HG02938 (cell line): ENCODE data around the gene SEL1L.
"Not testable (repeated sequence)": the region's sequence is repeated elsewhere in the genome, so short reads cannot be mapped to it uniquely, and the experiment has no call there.

Source experiments
- ATAC-seq: cut with Tn5 transposase; IDR thresholded peaks from one replicate; pipeline ENCODE4 v1.9.1; 2021; ENCODE audit warnings: mild to moderate bottlenecking, moderate library complexity; ENCODE audit not compliant: unreplicated experiment

The SEL1L gene

DNA sequence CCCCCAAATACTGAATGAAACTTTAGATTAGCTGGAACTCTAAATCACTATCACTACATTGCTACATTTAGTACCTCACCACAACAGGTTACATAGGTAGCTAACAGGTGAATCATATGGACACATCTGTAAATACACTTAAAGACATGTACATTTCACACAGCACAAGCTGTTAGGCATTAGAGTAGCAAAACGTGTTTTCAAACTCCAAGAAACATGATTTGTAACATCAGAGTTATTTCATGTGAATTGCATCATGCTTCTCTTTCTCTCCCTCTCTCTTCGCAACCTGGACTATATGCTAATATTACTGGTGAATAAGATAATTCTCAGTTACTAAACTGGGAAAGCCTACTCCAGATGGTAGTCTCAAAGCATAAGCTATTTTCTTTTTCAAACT lies 4.3 kb downstream of the SEL1L start:
- no peak for ATAC-seq

DNA sequence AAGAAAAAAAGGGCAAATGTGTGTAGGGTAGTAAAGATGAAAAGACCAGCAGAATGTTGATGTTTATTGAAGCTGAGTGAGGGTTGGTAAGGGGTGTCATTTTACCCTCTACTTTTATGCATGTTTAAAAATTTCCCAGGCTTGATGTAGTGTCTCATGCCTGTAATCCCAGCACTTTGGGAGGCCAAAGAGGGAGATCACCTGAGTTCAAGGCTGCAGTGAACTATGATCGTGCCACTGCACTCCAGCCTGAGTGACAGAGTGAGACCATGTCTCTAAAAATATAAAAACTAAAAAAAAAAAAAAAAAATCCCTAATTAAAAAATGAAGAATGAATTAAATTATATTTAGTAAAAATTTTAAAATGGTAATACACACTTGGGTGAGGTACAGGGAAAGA lies 8.5 kb downstream of the SEL1L start:
- ATAC-seq, result no peak

DNA sequence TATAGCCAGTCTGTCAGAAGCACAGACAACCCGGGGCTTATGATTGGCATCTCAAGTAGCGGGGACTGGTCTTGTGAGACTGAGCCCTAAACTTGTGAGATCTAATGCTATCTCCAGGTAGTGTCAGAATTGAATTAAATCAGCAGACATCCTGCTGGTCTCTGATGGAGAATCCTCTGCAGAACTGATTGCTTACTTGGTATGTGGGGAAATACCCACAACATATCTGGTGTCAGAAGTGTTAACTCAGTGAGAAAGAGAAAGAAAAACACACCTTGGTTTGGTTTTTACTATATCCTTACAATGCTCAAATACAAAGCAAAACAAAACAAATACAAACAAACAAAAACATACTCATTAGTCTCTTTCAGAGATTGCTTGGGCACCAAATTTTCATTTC lies 10.0 kb downstream of the SEL1L start:
- ATAC-seq, result peak; percentile 68

DNA sequence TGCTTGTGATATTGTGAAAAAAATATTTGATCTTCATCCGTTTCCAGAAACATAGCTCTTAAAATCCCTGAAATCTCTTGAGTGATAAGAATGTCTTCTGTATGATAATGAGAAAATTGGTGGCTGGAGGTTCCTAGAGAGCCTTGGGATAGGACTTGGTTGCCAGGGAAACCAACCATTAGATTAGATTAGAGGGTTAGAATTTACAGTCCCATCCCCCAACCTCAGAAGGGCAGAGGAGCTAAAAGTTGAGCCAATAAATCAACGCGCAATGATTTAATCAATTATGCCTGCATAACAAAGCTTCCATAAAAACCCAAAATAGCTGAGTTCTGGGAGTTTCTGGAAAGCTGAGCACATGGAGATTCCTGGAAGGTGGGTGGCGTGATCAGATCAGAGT lies 10.6 kb downstream of the SEL1L start:
- ATAC-seq, result no peak

DNA sequence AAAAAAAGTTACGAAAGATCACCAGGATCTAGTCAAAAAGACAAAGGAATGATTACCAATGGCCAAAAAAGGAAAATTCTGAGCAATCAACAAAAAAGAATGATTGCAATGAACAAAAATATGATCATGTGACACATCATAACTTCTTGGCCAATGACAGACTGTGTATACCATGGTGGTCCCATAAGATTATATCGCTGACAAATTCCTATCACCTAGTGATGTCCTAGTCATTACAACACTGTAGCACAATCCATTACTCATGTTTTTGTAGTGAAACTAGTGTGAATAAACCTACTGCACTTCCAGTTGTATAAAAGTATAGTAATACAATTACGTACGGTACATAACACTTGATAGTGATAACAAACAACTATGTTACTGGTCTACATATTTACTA lies 12.3 kb downstream of the SEL1L start:
- ATAC-seq, result no peak

DNA sequence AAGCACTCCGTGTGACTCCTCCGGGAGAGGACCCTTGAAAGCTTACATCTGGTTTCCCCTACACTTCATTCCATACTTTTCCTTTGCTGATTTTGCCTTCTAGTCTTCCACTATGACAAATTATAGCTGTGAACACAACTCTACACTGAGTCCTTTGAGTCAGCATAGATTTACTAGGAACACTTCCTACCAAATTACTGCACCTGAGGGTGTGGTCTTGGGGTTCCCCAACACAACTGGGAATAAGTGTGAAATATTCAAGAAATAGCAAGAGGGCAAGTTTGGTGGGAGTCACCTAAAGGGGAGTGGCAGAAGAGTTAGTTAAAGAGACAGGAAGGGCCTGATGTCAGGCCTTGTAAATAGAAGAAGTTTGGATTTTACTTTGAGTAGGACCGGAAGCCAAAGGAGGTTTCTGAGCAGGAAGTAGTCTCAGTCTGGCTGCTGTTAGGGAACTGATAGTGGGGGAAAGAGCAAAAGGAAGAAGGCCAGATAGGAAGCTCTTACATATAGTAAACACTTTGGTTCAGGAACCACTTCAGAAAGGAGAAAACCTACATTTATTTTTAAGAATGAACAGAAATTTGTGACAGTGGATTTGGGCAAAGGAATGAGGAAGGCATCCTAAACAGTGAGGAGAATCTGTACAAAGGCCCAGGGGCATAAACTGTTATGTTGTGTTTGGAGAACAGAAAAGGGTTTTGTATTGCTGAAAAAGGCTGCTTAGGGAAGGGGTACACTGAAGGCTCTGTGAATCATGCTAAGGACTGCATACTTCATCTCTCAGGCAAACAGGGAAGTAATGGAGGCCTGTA lies 14.2 kb downstream of the SEL1L start:
- ATAC-seq, result peak; percentile 68

DNA sequence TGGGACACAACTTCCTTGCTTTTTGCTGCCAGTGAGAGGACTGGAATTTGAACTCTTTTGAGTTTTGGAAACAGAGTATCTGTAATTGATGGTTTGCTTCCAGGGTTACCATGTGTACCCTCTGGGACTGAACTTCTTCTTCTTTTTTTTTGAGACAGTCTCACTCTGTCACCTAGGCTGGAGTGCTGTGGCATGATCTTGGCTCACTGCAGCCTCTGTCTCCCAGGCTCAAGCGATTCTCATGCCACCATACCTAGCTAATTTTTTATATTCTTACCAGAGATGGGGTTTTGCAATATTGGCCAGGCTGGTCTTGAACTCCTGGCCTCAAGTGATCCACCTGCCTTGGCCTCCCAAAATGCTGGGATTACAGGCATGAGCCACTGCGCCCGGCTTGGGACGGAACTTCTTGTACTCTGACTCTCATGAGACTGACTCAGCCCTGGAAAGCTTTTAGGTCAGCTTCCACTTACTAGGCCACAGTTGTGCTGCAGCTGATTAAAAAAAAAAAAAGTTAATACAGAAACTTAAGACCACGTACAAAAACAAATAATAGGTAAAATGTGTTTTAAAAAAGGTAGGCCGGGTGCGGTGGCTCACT lies 15.8 kb downstream of the SEL1L start:
- ATAC-seq, result no peak

DNA sequence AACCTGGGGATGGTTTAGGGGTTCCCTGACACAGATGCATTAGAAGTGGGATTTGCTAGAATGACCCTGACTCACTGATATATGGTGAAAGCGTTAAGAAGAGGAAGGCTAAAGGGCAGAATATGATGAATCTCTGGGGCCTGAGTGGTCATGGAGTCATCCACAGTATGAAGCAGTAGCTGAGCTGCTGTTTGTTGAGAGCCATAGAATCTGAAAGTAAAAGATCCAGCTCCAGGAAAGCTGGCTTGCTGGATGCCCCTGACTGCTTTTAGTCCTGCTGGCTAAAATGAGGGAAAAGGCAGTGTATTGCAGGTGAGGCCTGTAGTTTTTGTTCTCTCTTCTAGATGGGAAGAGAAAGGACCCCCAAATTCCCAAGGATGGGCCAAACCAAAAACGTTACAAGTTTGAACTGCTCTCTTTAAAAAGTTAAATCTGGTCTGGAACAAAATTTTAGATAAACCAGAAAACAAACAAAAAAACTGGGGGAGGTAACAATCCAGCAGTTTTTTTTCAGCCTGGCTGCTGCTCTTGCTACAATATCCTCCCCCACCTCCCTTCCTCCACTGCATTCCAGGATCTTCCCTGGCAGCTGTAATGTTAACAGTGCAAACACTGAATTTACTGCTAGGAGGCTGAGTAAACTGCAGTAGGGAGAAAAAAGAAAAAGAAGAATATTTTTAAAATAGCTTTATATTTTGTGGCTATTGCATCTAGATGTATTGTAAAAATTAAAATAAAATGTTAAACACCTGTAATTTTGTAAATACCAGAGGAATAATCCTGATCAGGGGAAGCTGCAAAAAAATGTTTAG lies 16.5 kb downstream of the SEL1L start:
- no peak for ATAC-seq

DNA sequence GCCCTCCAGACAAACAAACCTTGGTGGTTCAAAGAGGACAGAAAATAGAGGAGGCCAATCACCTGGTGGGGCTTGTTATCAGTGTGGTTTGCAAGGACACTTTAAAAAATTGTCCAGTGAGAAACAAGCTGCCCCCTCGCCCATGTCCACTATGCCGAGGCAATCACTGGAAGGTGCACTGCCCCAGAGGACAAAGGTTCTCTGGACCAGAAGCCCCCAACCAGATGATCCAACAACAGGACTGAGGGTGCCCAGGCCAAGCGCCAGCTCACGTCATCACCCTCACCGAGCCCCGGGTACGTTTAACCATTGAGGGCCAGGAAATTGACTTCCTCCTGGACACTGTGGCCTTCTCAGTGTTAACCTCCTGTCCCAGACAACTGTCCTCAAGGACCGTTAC lies 17.7 kb downstream of the SEL1L start:
- ATAC-seq, result not testable (repeated sequence)

DNA sequence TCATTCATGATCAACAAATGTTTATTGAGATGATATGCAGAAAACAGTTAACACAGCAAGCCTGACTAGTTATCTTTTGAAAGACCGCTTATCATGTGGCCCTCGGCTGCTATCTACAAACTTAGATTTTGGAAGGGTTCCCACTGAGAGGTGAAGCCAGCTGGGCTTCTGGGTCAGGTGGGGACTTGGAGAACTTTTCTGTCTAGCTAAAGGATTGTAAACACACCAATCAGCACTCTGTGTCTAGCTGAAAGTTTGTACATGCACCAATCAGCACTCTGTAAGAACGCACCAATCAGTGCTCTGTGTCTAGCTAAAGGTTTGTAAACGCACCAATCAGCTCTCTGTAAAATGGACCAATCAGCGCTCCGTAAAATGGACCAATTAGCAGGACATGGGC lies 20.8 kb downstream of the SEL1L start:
- not testable (repeated sequence) for ATAC-seq

DNA sequence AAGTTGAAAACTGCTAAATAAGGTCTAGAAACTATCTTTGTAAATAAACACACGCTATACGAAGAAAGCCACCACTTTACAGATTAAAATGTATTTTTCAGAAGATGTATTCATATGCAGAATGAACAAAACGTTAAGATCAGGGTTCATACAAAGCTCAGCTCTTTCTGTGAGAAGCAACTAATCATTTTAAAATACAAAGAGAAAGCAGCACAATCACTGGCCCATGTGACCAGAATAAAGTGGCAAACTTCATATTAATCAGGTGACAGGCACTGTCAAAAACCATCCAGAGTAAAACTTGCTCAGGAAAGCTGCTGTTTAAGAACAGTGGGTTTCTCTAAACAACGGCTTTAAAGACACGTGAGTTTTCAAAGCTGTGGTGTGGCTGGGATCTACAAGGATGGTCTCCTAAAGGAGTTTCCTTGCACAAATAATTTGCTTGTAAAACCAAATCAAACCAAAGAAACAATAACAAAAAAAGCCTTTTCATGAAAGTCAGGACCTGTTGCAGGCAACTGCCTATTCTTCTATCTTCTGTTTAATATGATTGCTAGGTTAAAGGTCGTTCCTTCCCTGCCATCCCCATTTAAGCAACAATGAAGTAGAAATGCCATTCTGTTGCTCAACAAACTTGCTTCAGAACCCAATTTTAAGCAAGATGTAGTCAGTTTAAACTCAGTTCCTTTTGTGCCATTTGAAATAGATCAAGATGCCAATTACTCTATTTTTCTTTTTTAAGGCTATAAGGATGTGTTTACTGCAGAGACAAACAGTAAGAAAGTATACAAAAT lies 22.3 kb downstream of the SEL1L start:
- ATAC-seq, result no peak

DNA sequence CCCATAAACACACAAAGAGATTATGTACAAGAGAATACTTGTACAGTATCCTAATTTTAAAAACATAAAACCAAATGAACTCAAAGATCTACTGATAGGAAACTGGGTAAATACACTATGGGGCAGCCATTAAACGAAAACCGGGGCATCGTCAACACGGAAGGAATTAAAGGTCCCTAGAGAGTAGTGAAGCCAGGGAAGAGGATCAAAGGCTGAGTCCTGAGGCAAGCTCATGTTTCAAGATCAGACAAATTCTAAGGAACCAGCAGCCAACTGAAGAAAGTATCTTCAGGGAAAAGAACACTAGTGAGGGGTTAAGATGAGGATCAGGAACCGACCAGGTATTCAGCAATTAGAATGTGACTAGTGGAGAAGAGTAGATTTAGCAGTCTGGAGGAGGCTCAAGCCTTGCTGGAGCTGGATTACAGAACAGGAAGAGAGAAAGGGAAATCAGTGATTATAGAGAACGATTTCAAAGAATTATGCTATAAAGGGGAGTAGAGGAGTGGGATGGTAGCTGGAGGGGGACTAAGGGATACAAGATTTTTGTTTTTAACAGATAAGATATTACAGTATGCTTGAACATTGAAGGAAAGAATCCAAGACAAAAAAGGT lies 23.7 kb downstream of the SEL1L start:
- ATAC-seq, result no peak

DNA sequence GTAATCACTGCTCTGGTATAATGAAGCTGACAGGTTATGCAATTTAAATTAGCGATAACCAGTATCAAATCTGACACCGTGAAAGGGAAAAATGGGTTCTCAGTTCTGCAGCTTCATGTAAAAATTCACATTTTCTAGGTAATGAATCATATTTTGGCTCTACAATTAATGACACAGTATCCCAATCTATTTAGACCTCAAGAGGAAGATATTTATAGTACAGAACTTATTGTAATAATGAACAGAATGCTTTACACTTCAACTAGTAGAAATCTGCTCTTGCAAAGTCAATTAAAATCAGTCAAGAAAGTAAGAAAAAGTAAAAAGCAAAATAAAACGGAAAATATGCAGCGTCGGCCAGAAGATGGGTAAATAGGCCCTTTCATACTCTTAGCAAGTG lies 24.3 kb downstream of the SEL1L start:
- no peak for ATAC-seq

DNA sequence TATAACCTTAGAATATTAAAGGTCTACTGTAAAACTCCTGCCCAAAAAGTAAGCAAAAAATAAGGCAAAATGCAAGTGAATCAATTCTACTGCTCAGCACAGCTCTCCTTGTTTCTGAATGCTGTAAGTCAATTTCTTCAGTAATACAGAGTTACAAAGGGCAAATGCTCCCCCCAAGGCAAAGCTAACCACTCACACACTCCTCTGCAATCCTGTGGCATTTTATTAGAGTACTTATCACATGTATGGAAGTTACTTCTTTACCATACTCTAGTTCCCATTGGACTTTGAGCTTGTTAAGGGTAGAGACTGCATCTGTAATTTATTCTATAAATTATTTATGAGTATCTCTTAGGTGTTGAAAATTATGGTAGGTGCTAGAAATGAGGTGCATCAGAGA lies 27.2 kb downstream of the SEL1L start:
- ATAC-seq, result no peak

DNA sequence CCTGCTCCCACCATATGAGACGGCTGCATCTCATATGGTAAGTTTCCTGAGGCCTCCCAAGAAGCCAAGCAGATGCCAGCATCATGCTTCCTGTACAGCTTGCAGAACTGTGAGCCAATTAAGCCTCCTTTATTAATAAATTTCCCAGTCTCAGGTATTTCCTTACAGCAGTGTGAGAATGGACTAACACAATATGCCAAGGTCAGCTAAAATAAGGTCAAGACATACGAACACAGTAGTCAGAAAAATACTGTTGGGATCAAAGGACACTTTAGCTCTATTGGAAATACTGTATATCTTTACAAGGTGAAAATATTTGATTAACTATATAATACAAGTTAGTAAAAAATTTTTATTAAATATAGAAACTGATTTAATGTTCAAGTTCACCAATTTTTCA lies 28.8 kb downstream of the SEL1L start:
- no peak for ATAC-seq

DNA sequence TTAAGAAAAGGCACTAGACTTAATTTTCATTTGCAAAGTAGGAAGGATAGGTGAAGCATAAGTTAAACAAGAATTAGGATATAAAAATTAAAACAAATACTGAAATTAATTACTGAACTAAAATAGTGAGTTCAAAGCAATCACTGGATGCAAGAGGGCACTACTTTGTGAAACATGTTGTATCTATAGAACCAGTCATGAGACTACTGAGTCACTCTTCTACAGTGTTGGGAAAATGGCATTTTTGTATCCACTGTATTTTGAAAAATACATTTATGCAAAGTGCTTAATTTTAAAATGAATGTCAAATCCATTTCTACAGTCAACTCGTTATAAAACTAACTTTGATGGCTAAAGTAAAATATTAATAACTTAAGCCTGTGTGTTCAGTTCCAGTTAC lies 47.9 kb downstream of the SEL1L start:
- no peak for ATAC-seq

DNA sequence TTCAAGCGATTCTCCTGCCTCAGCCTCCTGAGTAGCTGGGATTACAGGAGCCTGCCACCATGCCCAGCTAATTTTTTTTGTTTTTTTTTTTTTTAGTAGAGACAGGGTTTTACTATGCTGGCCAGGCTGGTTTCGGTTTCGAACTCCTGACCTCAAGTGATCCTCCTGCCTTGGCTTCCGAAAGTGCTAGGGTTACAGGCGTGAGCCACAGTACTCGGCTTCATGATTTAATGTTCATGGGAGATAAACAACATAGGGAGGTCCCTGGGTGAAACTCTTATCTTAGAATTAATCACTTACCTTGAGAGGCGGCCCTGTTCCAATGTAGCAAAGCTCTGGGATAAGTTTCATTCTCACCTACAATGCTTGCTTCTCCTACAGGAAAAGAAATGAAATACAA lies 48.3 kb downstream of the SEL1L start:
- peak; percentile 91 for ATAC-seq

DNA sequence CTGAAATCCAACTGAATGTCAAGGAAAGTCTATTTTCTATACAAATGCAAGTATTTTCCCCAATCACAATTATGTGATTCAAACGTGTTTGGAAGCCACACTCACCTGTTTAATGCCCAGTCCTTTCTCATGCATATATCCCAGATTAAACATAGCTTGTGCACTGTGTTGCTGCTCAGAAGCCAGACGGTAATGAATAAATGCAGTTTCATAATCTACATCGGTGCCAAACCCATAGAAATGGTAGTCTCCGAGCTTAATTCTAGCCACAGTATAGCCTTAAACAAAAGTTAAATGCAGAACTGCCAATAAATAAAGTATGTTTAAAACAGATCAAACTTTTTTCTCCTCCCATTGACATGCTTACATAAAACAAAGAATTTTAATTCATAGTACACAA lies 49.5 kb downstream of the SEL1L start:
- ATAC-seq, result no peak

DNA sequence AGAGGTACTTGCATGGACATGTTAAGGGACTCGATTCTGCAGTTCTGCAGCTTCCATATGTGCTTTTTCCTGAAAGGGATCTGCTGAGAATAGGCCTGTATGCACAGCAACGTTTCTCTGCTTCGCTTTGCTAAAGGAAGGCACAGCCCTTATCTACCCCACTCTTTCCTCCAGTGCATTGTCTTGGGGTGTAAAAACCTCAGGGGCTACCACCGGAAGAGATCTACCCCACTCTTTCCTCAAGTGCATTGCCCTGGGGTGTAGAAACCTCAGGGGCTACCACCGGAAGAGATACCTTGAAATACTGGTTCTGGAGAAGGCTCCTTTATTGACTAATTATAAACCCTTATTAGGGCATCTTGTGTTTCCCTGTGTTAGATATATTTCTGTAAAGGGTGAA lies 52.9 kb downstream of the SEL1L start:
- no peak for ATAC-seq

DNA sequence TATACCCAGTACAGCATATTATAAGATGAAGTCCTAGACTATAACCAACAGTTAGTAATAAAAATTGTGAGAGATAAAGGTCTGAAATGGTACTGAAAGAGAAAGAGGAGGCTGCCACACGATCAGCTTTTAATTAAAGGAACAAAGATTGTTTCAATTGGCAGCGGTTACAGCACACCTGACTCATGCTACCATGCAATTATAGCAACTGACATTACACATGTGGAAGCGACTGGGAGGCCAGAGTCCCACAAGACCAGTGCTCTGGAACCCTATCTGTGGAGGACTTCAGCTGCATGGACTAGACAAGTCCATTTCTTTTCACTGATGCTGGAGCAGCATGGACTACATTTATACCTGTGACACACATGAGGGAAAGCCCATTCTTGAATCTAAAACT lies 55.2 kb downstream of the SEL1L start:
- ATAC-seq, result no peak

DNA sequence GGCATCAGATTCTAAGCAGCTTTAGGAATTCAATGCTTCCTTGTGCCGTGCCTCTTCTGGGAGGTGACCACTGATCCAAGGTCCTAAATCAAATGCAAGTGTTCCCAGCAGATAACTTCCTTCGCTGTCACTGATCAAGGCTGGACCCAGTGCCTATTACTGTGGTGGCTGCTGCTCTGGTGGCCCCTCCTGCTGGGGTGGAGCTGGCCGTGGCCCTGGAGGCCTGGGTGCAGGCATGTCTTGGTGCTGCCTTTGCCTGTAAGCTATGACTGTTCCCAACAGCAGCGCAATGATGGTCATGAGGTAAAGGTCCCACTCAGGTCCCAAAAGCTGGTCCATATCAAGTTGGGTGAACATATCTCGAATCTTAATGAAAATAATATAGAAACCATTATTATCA lies 56.8 kb downstream of the SEL1L start:
- ATAC-seq, result no peak
